Activated naive CD4-positive, alpha-beta T cell treated with anti-CD3 and anti-CD28 coated beads, Interleukin-2, amount 10 ng/mL, durations not matched to agents 7 days and 5 days (primary cell): ENCODE data around the gene CD101.

Experiments
- CTCF ChIA-PET: fragments of 350-600 bp; sonication (Branson Sonifier 250); formaldehyde crosslinking; loops from one replicate; lab custom pipeline; 2021; ENCODE audit warnings: antibody characterized with exemption; lab: Charles Lee
- DNase-seq: peaks from one replicate; pipeline ENCODE4 v3.0.0-alpha.2; 2020
- H3K27ac Mint-ChIP-seq: one replicate; pipeline ENCODE4 v1.8.0; 2021; ENCODE audit warnings: mild to moderate bottlenecking, moderate library complexity, mixed read lengths
- H3K27me3 Mint-ChIP-seq: one replicate; pipeline ENCODE4 v1.8.0; 2021; ENCODE audit warnings: mild to moderate bottlenecking, mixed read lengths
- H3K36me3 Mint-ChIP-seq: one replicate; pipeline ENCODE4 v1.8.0; 2021; ENCODE audit warnings: mixed read lengths
- H3K4me1 Mint-ChIP-seq: one replicate; pipeline ENCODE4 v1.8.0; 2021; ENCODE audit warnings: mixed read lengths
- H3K4me3 Mint-ChIP-seq: one replicate; pipeline ENCODE4 v1.8.0; 2021; ENCODE audit warnings: mild to moderate bottlenecking, moderate library complexity, mixed read lengths
- H3K9me3 Mint-ChIP-seq: one replicate; pipeline ENCODE4 v1.8.0; 2021; ENCODE audit warnings: mixed read lengths

CD101 gene

DNA sequence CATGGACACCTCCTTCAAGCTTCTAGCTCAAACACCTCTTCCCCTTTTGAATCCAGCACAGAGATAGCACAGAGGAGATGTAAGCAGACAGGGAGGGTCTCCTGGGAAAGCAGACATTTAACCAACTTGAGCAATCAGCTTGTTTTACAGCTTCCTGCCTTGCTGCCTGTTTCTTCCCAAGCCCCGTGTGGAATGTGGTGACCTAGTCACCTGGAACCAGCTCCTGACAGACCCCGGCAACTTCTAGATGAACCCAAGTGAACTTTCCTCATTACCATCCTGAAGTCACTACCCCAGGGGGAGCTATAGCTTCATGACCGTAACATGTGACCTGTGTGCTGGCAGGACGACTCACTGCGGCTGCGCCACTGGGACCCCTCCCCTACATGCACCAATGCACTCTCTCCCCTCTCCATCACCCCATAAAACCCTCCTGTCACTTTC lies 34.5 kb downstream of the CD101 start:
- DNase-seq: no peak
- Mint-ChIP-seq H3K36me3 (peaks cover 5% of the 10 kb centered on the region), H3K9me3 (no peaks in the 10 kb centered on the region), H3K27ac (no peak overlapping the region), H3K4me3 (no peak overlapping the region), H3K27me3 (peaks cover 4% of the 10 kb centered on the region), H3K4me1 (no peaks in the 10 kb centered on the region)
- CTCF ChIA-PET: no interaction called here

DNA sequence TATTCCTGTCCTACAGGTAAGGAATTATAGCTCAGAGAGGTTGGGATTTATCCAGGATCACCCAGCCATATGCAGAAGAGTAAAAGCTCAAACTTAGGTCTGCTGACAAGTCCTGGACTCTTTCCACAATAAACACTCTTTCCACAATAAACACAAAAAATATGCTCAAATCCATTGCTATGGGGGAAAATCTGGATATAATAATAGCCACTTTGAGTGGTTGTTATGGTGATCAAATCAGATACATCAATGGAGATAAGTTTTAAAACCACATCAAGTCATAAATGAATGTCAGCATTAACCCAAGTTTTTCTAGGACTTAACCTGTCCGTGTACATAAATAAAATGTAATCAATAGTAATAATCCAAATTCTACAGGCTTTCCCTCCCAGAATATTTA lies 36.2 kb downstream of the CD101 start:
- Mint-ChIP-seq H3K27ac (no peak overlapping the region), H3K9me3 (peaks cover 2% of the 10 kb centered on the region), H3K4me3 (no peak overlapping the region), H3K4me1 (no peaks in the 10 kb centered on the region), H3K36me3 (peaks cover 2% of the 10 kb centered on the region), H3K27me3 (peaks cover 4% of the 10 kb centered on the region)
- DNase-seq: no peak
- CTCF ChIA-PET: interaction anchor here (1.2 kb wide), 1 partner anchor 10 kb away, joined by 3 read pairs; no protein-coding TSS in a partner anchor

DNA sequence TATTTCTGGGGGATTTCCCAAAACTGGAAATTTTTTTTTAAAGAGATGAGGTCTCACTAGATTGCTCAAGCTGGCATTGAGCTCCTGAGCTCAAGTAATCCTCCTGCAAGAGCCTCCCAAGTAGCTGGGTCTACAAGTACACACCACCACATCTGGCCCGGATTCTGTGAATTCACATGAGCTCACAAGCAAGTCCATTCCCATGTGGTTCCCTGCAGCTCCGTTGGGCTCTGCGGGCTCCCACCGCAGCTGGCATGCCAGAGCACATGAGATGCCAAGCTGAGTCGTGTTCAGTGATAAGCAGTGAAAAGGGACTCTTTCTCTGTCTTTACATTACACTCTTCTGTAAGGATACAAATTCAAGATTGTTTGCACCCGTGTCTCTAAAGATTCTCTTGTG lies 36.7 kb downstream of the CD101 start:
- CTCF ChIA-PET: interaction anchor here (1.2 kb wide), 1 partner anchor 10 kb away, joined by 3 read pairs; no protein-coding TSS in a partner anchor

DNA sequence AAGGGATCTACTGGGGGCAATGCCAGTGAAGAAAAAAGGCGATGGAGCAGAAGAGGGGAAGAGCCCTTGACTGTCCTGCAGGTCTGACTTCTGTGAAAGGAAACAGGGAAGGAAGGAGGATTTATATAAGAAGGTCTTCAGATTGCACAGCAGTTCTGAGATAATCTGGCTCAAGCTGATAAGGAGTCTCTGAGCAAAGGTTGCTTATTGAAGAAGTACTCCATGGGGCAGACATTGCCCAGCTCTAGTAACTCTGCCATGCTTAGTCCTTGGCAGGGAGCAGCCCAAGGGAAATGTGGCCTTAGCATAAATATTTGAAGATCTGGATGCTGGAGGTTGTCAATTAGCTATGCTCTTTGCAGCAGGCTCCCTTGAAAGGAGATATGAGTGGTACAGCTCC lies 42.7 kb downstream of the CD101 start:
- H3K4me3 Mint-ChIP-seq: no peak overlapping the region
- DNase-seq: no peak
- peaks cover 2% of the 10 kb centered on the region for H3K9me3 Mint-ChIP-seq
- peaks cover 17% of the 10 kb centered on the region for H3K4me1 Mint-ChIP-seq
- no peak overlapping the region for H3K27ac Mint-ChIP-seq
- CTCF ChIA-PET: interaction anchor here (1.0 kb wide), 1 partner anchor 129 kb away, joined by 3 read pairs; no protein-coding TSS in a partner anchor
- H3K27me3 Mint-ChIP-seq: no peaks in the 10 kb centered on the region
- peaks cover 29% of the 10 kb centered on the region for H3K36me3 Mint-ChIP-seq

More for the DNA sequence above, 36.7 kb downstream of the CD101 start:
- H3K4me1 Mint-ChIP-seq: no peaks in the 10 kb centered on the region
- peaks cover 2% of the 10 kb centered on the region for H3K9me3 Mint-ChIP-seq
- H3K27ac Mint-ChIP-seq: no peak overlapping the region
- H3K27me3 Mint-ChIP-seq: peaks cover 4% of the 10 kb centered on the region
- H3K4me3 Mint-ChIP-seq: no peak overlapping the region
- DNase-seq: no peak
- peaks cover 5% of the 10 kb centered on the region for H3K36me3 Mint-ChIP-seq

DNA sequence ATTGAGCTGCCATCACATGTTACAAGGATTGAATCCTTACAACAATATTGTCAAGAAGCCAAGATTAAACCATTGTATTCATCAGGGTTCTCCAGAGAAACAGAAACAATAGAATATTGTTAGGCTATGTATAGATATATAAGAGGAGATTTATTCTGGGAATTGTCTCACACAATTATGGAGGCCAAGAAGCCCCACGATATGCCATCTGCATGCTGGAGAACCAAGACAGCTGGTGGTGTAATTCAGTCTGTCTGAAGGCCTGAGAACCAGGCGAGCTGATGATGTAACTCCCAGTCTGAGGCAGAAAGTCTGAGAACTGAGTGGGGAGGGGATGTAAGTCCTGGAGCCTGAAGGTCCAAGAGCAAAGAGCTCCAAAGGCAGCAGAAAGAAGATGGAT lies 44.1 kb downstream of the CD101 start:
- DNase-seq: no peak
- H3K4me1 Mint-ChIP-seq: peaks cover 32% of the 10 kb centered on the region

DNA sequence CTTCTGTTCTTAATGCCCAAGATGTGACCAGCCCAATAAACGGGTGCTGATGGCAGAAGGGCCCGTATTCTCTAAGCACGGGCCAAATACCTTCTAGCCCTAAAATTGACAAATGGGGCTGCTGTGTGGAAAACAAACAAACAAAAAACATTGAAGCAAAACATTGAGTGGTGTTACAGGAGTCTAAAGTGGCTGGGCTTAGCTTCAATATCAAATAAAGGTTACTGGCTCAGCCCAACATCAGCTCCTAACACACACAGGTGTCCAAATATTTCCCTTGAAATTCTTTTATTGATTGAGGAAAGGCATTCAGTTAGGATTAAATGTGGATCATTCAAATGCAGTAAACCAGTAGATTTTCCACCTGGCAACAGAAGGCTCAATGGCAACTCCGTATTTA lies 45.2 kb downstream of the CD101 start:
- no peak for DNase-seq
- no peaks in the 10 kb centered on the region for H3K9me3 Mint-ChIP-seq
- H3K4me1 Mint-ChIP-seq: peaks cover 43% of the 10 kb centered on the region
- H3K36me3 Mint-ChIP-seq: peaks cover 31% of the 10 kb centered on the region
- no peaks in the 10 kb centered on the region for H3K27me3 Mint-ChIP-seq
- no peak overlapping the region for H3K4me3 Mint-ChIP-seq
- CTCF ChIA-PET: interaction anchor here (2.0 kb wide), 1 partner anchor 15 kb away, joined by 4 read pairs; no protein-coding TSS in a partner anchor
- no peak overlapping the region for H3K27ac Mint-ChIP-seq

More for the DNA sequence above, 44.1 kb downstream of the CD101 start:
- CTCF ChIA-PET: interaction anchor here (2.0 kb wide), 1 partner anchor 14 kb away, joined by 4 read pairs; no protein-coding TSS in a partner anchor
- Mint-ChIP-seq H3K4me3 (no peak overlapping the region), H3K9me3 (peaks cover 2% of the 10 kb centered on the region), H3K27ac (no peak overlapping the region), H3K27me3 (no peaks in the 10 kb centered on the region), H3K36me3 (peaks cover 33% of the 10 kb centered on the region)

DNA sequence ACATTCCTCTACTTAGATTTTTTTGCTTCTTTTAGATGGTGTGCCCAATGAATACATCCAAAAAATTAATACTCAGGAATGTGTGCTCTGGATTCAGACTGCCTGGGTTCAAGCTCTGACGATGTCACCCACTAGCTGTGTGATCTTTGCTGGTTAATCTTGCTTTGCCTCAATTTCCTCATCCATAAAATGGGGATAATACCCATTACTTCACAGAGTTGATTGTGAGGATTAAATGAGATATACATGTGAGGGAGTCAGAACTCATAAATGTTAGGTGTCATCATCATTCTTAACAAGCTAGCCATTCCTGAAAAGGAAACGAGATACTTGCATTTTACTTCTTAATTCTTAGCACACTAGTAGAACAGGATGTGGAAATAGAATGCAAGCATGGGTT lies 45.7 kb downstream of the CD101 start:
- CTCF ChIA-PET: interaction anchor here (0.7 kb wide), 1 partner anchor 473 kb away, joined by 3 read pairs; no protein-coding TSS in a partner anchor
- H3K27me3 Mint-ChIP-seq: no peaks in the 10 kb centered on the region
- H3K4me3 Mint-ChIP-seq: no peak overlapping the region
- H3K9me3 Mint-ChIP-seq: no peaks in the 10 kb centered on the region
- peaks cover 31% of the 10 kb centered on the region for H3K36me3 Mint-ChIP-seq
- no peak for DNase-seq
- H3K4me1 Mint-ChIP-seq: peaks cover 48% of the 10 kb centered on the region
- no peak overlapping the region for H3K27ac Mint-ChIP-seq

DNA sequence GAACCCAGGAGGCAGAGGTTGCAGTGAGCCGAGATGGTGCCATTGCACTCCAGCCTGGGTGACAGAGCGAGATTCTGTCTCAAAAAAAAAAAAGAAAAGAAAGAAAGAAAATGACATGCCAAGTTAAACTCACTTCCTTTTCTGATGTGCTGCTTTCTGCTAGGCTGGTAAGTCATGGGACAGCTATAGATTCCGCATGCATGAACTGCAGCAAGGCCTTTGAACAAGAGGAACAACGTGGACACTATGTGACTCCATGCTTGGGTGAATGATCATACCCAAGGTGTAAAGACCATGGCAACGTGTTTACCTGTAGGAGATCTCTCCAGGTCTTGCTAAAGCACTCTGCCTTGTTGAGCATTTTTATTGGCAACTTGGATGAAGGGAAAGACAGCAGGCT lies 48.3 kb downstream of the CD101 start:
- Mint-ChIP-seq H3K36me3 (peaks cover 22% of the 10 kb centered on the region), H3K4me1 (peaks cover 62% of the 10 kb centered on the region), H3K9me3 (no peaks in the 10 kb centered on the region), H3K27me3 (no peaks in the 10 kb centered on the region), H3K27ac (peak overlapping the region; percentile 85), H3K4me3 (no peak overlapping the region)
- DNase-seq: no peak
- CTCF ChIA-PET: interaction anchor here (1.3 to 1.7 kb wide), 3 partner anchors 325 to 475 kb away, joined by 3 to 5 read pairs (median 5); no protein-coding TSS in a partner anchor

DNA sequence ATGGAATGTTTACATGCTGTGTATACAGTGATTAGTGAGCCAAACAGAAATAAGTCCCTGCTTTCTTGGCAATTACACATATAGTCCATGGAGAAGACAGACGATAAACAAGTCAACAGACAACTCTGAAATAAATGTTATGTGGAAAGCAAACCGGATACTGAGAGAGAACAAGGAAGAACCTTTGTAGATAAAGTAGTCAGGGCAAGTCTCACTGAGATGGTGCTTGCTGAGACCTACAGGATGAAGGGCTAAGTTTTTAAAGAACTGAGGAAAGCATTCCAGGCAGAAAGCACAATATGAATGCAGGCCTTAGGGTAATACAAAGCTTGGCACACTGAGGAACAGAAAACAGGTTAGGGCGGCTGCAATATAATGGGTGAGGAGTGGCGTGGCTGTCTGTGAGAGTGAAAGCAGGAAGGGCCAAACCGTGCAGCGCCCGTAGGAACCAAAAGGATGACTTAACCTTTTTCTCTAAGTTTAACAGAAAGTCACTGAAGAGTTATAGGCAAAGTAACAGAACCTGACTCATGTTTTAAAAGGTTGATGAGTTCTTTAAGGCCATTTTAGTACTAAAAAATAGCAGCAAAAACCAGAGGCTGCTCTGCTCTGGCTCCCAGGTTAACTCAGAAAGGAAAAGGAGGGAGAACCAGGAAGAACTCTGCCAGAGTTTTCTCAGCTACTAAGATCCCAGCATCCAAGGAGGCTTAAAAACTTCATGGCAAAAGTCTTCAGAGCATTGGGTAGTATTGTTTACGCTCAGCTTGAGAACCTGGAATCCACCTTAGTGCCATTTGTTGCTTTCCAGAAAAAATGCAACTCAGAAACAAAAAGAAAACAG lies 49.9 kb downstream of the CD101 start:
- Mint-ChIP-seq H3K27me3 (no peaks in the 10 kb centered on the region), H3K36me3 (peaks cover 22% of the 10 kb centered on the region), H3K4me3 (peak overlapping the region; percentile 74), H3K27ac (peak overlapping the region; percentile 92), H3K4me1 (peaks cover 71% of the 10 kb centered on the region), H3K9me3 (no peaks in the 10 kb centered on the region)
- peak; percentile 66 for DNase-seq
- CTCF ChIA-PET: interaction anchor here (0.6 to 1.8 kb wide), 9 partner anchors 50 to 337 kb away, joined by 3 to 9 read pairs (median 3); partner anchors contain the start of gene CD101

DNA sequence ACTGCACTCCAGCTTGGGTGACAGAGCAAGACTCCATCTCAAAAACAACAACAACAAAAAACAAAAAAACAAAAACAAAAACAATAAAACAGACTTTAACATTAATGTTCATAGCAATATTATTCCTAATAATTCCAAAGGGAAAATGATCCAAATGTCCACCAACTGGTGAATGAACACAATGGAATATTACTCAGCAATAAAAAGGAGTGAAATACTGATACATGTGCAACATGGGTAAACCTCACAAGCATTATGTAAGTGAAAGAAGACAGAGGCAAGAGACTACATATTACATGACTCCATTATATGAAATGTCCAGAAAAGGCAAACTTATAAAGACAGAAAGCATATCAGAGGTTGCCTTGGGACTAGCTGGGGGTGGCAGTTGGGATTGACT lies 52.5 kb downstream of the CD101 start:
- no peak overlapping the region for H3K27ac Mint-ChIP-seq
- H3K4me3 Mint-ChIP-seq: no peak overlapping the region
- CTCF ChIA-PET: interaction anchor here (0.8 to 1.6 kb wide), 9 partner anchors 68 to 477 kb away, joined by 3 to 5 read pairs (median 3); no protein-coding TSS in a partner anchor
- no peaks in the 10 kb centered on the region for H3K9me3 Mint-ChIP-seq
- no peaks in the 10 kb centered on the region for H3K27me3 Mint-ChIP-seq
- peaks cover 72% of the 10 kb centered on the region for H3K4me1 Mint-ChIP-seq
- no peak for DNase-seq
- peaks cover 10% of the 10 kb centered on the region for H3K36me3 Mint-ChIP-seq

DNA sequence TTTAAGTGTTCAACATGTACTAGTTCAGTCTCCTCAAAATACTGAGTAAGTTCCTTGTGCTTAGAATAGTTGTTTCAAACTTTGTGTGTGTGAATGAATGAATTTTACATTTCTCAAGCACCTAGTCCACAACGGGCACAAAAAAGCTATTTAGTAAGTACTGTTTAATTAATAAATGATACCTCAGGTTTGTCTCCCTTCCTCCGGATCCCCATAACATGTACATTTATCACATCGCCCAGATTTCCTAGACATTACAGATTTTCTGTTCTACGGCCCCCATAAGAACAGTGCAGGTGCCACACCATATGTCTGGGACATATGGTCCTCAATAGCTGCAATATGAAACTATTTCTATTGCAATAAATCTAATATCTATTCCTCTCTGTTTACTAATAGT lies 57.2 kb downstream of the CD101 start:
- H3K36me3 Mint-ChIP-seq: peaks cover 27% of the 10 kb centered on the region
- H3K27me3 Mint-ChIP-seq: no peaks in the 10 kb centered on the region
- no peak overlapping the region for H3K27ac Mint-ChIP-seq
- H3K4me1 Mint-ChIP-seq: peaks cover 59% of the 10 kb centered on the region
- CTCF ChIA-PET: interaction anchor here (0.7 to 5.6 kb wide), 4 partner anchors 9 to 321 kb away, joined by 3 to 36 read pairs (median 4); no protein-coding TSS in a partner anchor
- no peak for DNase-seq
- no peak overlapping the region for H3K4me3 Mint-ChIP-seq
- no peaks in the 10 kb centered on the region for H3K9me3 Mint-ChIP-seq

DNA sequence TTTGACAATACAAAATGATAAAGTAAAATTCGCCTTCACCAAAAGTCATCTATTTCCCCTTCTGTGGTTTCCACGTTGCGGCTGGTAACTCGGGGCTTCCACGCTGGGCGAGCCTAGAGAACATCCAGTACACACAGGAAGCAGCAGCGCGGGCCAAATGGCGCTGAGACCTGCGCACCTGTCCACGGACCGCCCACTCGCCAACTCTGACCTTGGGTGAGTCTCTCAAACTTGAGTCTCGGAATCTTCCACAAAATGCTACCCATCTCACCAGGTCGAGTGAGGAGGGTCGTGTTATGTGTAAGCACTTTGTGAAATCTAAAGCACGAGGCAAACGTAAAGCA lies 57.7 kb downstream of the CD101 start:
- Mint-ChIP-seq H3K4me1 (peaks cover 60% of the 10 kb centered on the region), H3K27ac (no peak overlapping the region), H3K27me3 (no peaks in the 10 kb centered on the region), H3K9me3 (no peaks in the 10 kb centered on the region), H3K36me3 (peaks cover 28% of the 10 kb centered on the region), H3K4me3 (no peak overlapping the region)
- DNase-seq: peak; percentile 84
- CTCF ChIA-PET: interaction anchor here (1.0 to 5.6 kb wide), 6 partner anchors 35 to 334 kb away, joined by 3 to 36 read pairs (median 6); no protein-coding TSS in a partner anchor

DNA sequence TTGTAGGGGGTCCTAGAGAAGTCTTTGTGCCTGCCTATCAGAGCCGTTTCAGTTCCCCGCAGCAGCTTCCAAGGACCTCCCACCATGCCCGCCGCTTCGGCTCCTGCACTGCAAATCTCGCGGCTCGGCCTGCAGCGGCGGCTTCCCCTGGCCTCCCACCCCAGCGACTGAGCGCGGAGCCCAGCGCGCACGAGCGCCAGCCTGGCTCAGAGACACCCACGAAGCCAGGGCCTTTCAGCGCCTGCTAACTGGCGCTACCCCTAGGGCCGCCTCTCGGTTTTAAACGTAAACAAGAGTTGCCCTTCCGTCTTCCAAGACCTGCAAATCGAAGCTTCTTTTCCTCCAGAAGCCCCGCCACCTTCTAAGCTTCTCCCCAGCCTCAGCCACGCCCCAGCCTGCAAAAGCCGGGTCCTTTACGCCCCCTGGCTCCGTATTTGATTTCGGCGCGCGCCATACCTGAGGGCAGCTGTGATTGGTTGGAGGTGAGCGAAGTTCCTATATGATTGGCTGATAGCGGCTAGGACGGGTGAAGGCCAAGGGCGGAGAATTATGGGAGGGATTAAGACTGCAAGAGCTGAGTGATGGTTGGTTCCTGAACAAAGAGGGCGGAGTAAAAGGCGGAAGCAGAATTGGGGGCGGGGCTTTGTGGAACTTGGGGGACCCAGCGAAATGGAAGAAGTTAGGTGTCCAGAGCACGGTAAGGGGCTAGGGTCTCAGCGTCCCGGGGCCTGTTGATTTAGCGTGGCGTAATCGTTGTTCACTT lies 58.3 kb downstream of the CD101 start, which contains the start of gene TTF2:
Gene TTF2 (plus strand): TSS at position 649 of the 763 bp plus-strand sequence. CDS start 21 bp downstream, at position 670.
- peaks cover 62% of the 10 kb centered on the region for H3K4me1 Mint-ChIP-seq
- CTCF ChIA-PET: interaction anchor here (0.7 to 5.6 kb wide), 11 partner anchors 9 to 487 kb away, joined by 3 to 36 read pairs (median 5); no protein-coding TSS in a partner anchor
- DNase-seq: peak; percentile 97
- H3K9me3 Mint-ChIP-seq: no peaks in the 10 kb centered on the region
- H3K27me3 Mint-ChIP-seq: no peaks in the 10 kb centered on the region
- H3K36me3 Mint-ChIP-seq: peaks cover 28% of the 10 kb centered on the region
- H3K27ac Mint-ChIP-seq: no peak within 1 kb of the TSS
- H3K4me3 Mint-ChIP-seq: no peak within 1 kb of the TSS
